ENCODE measurements around the gene FIGN. TPM values are rescaled to one million over a fixed set of nuclear protein-coding genes. Genes with fewer than 3 reads are reported as not detected.

The FIGN gene
- total RNA-seq, 1 experiment from 2014 or later = not detected

DNA sequence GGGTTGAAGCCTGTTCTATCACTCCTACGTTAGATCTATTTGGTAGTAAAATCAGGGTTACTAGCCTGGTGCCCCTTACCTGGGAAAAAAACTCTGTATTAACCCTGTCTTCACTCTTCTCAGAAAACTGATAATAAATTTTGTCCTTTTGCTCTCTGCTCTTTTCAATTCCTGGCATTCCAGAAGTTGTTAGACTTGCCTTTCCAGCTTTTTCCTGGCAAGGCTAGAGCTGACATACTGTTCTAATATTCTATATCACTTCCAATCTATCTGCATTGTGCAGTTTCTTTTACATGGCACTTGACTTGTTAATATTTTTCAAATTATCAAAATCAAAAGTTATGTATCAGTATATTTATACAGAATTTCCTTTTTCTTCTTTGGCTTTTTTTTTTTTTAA, 162.2 kb downstream of the FIGN start (continued):
- TF ChIP-seq, protein P1, sequence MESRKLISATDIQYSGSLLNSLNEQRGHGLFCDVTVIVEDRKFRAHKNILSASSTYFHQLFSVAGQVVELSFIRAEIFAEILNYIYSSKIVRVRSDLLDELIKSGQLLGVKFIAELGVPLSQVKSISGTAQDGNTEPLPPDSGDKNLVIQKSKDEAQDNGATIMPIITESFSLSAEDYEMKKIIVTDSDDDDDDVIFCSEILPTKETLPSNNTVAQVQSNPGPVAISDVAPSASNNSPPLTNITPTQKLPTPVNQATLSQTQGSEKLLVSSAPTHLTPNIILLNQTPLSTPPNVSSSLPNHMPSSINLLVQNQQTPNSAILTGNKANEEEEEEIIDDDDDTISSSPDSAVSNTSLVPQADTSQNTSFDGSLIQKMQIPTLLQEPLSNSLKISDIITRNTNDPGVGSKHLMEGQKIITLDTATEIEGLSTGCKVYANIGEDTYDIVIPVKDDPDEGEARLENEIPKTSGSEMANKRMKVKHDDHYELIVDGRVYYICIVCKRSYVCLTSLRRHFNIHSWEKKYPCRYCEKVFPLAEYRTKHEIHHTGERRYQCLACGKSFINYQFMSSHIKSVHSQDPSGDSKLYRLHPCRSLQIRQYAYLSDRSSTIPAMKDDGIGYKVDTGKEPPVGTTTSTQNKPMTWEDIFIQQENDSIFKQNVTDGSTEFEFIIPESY (IDR thresholded peaks at IDR 0.05; ENCODE audit: extremely low read depth, insufficient replicate concordance, low read length) = no peak
- TF ChIP-seq SRF (IDR thresholded peaks at IDR 0.05; ENCODE audit: low read depth) (no peak), CEBPB (IDR thresholded peaks at IDR 0.05; ENCODE audit: low read depth) (no peak), SP1 (IDR thresholded peaks at IDR 0.05; ENCODE audit: low read depth) (no peak)
- TF ChIP-seq, protein P2, sequence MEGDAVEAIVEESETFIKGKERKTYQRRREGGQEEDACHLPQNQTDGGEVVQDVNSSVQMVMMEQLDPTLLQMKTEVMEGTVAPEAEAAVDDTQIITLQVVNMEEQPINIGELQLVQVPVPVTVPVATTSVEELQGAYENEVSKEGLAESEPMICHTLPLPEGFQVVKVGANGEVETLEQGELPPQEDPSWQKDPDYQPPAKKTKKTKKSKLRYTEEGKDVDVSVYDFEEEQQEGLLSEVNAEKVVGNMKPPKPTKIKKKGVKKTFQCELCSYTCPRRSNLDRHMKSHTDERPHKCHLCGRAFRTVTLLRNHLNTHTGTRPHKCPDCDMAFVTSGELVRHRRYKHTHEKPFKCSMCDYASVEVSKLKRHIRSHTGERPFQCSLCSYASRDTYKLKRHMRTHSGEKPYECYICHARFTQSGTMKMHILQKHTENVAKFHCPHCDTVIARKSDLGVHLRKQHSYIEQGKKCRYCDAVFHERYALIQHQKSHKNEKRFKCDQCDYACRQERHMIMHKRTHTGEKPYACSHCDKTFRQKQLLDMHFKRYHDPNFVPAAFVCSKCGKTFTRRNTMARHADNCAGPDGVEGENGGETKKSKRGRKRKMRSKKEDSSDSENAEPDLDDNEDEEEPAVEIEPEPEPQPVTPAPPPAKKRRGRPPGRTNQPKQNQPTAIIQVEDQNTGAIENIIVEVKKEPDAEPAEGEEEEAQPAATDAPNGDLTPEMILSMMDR (IDR thresholded peaks at IDR 0.05 in 2 of 3, conservative IDR thresholded peaks at IDR 0.05 in 1 of 3; ENCODE audit: borderline replicate concordance in 1 of 3, insufficient read depth in 1 of 3, low read depth in 2 of 3, low read length in 2 of 3) = no peak

DNA sequence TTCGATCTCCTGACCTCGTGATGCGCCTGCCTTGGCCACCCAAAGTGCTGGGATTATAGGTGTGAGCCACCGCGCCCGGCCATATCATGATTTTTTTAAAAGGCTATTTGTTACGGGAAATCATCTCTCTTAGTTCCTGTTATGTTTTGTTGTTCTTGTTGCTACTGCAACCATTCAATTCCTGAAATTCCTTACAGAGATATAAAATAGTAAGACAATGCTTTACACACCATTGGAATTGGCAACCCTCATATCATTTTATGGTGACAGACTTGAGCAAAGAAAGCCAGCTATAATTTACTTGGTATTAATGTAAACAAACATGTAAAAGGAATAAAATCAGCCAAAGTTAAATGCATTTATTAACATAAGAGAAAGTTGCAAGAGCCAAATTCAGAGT, 163.0 kb downstream of the FIGN start:
- Histone ChIP-seq H3K27me3 (ENCODE audit: insufficient read depth, low read length) (peaks cover 7% of the 10 kb centered on the region), H3K9me3 (ENCODE audit: control insufficient read depth in 1 of 2, insufficient read depth in 1 of 2, low read depth in 1 of 2, low read length in 2 of 2) (no peaks in the 10 kb centered on the region), H3K79me2 (ENCODE audit: insufficient read depth, low read length) (no peaks in the 10 kb centered on the region), H3K9ac (ENCODE audit: low read length) (no peak overlapping the region), H2AFZ (ENCODE audit: low read depth, low read length, poor library complexity, severe bottlenecking) (no peak overlapping the region), H3K27ac (ENCODE audit: low read depth, low read length) (no peak overlapping the region), H3K4me2 (ENCODE audit: low read length) (no peak overlapping the region), H3K36me3 (ENCODE audit: control insufficient read depth in 1 of 2, insufficient read depth in 2 of 2, low read length in 2 of 2) (no peaks in the 10 kb centered on the region), H3K4me1 (ENCODE audit: control insufficient read depth in 1 of 2, insufficient read depth in 2 of 2, low read length in 2 of 2) (no peaks in the 10 kb centered on the region), H3K4me3 (replicated peaks in 1 of 2; ENCODE audit: low read depth in 1 of 2, low read length in 2 of 2) (no peak overlapping the region), H3K9me2 (ENCODE audit: insufficient read depth) (no peaks in the 10 kb centered on the region), H4K20me1 (ENCODE audit: insufficient read depth) (no peaks in the 10 kb centered on the region)
- no peak for TF ChIP-seq POLR2A (IDR thresholded peaks at IDR 0.05; ENCODE audit: borderline replicate concordance, extremely low read depth, insufficient read depth, insufficient read length)
- no peak for TF ChIP-seq EGR1 (IDR thresholded peaks at IDR 0.05; ENCODE audit: low read depth)
- TF ChIP-seq ZNF274 (IDR thresholded peaks at IDR 0.05; ENCODE audit: low read depth, low read length) = no peak
- no peak for TF ChIP-seq CEBPB (IDR thresholded peaks at IDR 0.05; ENCODE audit: low read depth)
- intact Hi-C loops (cut with micrococcal nuclease) = no loop called here
- CTCF ChIA-PET = no interaction called here
- POLR2A ChIA-PET = no interaction called here
- no peak for ATAC-seq
- no peak for DNase-seq (ENCODE audit: low read depth, low spot score)
- BruUV-seq (replicated peaks) = no TSS peak
- RAD21 ChIA-PET (ENCODE audit: low non-redundant PET in 1 of 2, low total read pairs in 2 of 2, uncharacterized antibody in 2 of 2, unreplicated experiment in 2 of 2) = no interaction called here

Data from HCT116 (cell line).